ENCODE data around the gene DNAJB5.
A peak's percentile ranks its signal among the peaks of the same experiment; 100 is the strongest.

DNAJB5 gene

DNA sequence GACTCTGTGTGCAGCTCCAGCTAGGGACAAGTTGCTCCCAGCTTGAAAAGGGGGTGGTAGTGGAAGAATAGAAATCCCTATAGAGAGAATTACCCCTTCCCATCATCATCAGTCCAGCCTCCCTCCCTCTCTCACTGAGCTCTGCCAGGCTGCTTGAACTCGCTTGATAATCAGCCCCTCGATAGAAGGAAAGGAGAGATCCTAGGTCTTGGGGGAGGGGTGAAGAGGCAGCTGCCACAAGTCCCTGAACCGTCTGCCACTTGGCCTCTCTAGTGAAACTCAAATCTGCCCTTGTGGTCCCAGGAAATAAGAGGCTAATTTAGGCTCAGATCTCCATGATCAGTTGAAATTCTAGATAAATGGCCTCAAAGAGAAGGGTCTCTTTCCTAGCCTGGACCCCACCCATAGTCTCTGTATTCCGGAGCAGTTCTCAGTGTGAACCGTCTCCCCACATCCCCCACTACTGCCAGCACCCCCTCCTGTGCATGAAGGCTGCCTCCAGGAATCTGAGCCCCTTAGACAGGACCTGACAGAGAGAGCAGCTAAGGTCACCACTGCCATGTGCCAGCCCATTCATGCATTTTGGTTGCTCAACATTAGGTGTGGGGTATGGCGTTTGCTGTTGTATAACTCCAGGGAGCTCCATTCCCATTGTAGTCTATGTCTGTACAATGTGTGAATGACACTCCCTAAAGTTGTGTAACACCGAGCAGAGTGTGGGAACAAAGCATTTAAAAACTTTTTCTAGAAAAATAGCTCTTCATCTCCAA lies 5.5 kb downstream of the DNAJB5 start:
- peaks cover 22% of the 10 kb centered on the region for H3K36me3 ChIP-seq (ENCODE audit: insufficient read depth, low read length)
- H3K4me1 ChIP-seq (ENCODE audit: control insufficient read depth, insufficient read depth, low read length), result peaks cover 61% of the 10 kb centered on the region
- no peaks in the 10 kb centered on the region for H3K27me3 ChIP-seq (ENCODE audit: control insufficient read depth, insufficient read depth, low read length)
- H3K4me2 ChIP-seq (ENCODE audit: low read length), result no peak overlapping the region
- no peaks in the 10 kb centered on the region for H3K9me3 ChIP-seq (replicated peaks; ENCODE audit: low read length)
- H3K4me3 ChIP-seq (ENCODE audit: low read length), result no peak overlapping the region
- H3K9ac ChIP-seq (ENCODE audit: low read depth, low read length), result peak overlapping the region; percentile 75

DNA sequence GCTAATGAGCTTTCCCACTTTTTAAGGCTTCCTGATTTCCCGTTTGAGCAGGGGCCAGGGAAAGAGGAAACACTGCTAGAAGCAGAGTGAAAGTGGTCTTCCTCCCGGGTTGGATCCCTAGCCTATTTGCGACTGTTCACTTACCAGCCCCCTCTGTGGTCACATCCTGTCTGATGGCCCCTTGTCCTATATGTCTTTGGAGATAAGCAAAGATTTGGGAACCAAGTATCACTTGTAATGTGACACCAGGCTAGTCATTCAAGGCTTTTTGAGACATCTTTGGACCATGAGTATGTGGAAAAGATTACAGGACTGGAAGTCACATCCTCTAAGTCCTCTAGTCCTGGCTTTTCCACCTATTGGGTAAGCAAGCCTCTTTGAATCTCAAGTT lies 6.1 kb downstream of the DNAJB5 start:
- no peak overlapping the region for H3K4me3 ChIP-seq (ENCODE audit: low read length)
- peaks cover 25% of the 10 kb centered on the region for H3K36me3 ChIP-seq (ENCODE audit: insufficient read depth, low read length)
- H3K27me3 ChIP-seq (ENCODE audit: control insufficient read depth, insufficient read depth, low read length), result no peaks in the 10 kb centered on the region
- no peak overlapping the region for H3K4me2 ChIP-seq (ENCODE audit: low read length)
- peak overlapping the region; percentile 75 for H3K9ac ChIP-seq (ENCODE audit: low read depth, low read length)
- H3K9me3 ChIP-seq (replicated peaks; ENCODE audit: low read length), result no peaks in the 10 kb centered on the region
- peaks cover 59% of the 10 kb centered on the region for H3K4me1 ChIP-seq (ENCODE audit: control insufficient read depth, insufficient read depth, low read length)

DNA sequence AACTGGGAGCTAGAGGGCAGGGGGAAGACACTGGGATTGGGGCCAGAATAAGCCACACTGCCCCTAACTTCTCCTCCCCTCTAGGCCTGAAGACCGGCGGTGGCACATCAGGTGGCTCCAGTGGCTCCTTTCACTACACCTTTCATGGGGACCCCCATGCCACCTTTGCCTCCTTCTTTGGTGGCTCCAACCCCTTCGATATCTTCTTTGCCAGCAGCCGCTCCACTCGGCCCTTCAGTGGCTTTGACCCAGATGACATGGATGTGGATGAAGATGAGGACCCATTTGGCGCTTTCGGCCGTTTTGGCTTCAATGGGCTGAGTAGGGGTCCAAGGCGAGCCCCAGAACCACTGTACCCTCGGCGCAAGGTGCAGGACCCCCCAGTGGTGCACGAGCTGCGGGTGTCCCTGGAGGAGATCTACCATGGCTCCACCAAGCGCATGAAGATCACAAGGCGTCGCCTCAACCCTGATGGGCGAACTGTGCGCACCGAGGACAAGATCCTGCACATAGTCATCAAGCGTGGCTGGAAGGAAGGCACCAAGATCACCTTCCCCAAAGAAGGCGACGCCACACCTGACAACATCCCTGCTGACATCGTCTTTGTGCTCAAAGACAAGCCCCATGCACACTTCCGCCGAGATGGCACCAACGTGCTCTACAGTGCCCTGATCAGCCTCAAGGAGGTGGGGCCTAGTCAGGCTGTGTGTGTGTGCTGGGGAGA lies 6.8 kb downstream of the DNAJB5 start:
- H3K9me3 ChIP-seq (replicated peaks; ENCODE audit: low read length), result no peaks in the 10 kb centered on the region
- H3K9ac ChIP-seq (ENCODE audit: low read depth, low read length), result peak overlapping the region; percentile 75
- H3K27me3 ChIP-seq (ENCODE audit: control insufficient read depth, insufficient read depth, low read length), result no peaks in the 10 kb centered on the region
- no peak overlapping the region for H3K4me2 ChIP-seq (ENCODE audit: low read length)
- H3K4me1 ChIP-seq (ENCODE audit: control insufficient read depth, insufficient read depth, low read length), result peaks cover 59% of the 10 kb centered on the region
- H3K36me3 ChIP-seq (ENCODE audit: insufficient read depth, low read length), result peaks cover 26% of the 10 kb centered on the region
- H3K4me3 ChIP-seq (ENCODE audit: low read length), result no peak overlapping the region

DNA sequence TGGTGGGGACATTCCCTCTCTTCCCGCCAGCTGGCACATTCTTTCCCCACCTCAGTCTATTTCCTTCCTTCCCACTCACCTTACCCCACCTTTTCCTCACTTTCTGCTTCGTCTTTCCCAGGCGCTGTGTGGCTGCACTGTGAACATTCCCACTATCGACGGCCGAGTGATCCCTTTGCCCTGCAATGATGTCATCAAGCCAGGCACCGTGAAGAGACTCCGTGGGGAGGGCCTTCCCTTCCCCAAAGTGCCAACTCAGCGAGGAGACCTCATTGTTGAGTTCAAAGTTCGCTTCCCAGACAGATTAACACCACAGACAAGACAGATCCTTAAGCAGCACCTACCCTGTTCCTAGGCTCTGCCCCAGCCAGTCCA lies 7.3 kb downstream of the DNAJB5 start:
- Histone ChIP-seq H3K4me2 (ENCODE audit: low read length) (no peak overlapping the region), H3K9ac (ENCODE audit: low read depth, low read length) (no peak overlapping the region)

DNA sequence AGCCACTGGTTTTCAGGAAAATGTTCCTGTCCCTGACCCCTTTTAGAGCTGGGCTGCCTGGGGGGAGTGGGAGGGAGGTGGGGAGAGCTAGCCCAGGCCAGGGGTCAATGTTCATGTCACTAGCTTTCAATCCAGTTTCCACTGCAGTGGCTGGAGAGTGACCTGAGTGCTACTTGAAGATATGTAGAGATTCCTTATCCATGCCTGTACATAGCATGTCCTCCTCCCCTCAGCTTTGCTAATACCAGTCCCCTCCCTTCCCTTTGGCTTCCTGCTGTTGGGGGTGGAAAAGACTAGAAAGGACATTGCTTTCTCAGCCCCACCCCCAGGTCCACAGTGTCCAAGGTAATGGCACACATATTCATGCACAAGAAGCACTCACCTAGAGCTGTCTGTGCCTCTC lies 7.8 kb downstream of the DNAJB5 start:
- Histone ChIP-seq H3K4me3 (ENCODE audit: low read length) (no peak overlapping the region), H3K4me1 (ENCODE audit: control insufficient read depth, insufficient read depth, low read length) (peaks cover 57% of the 10 kb centered on the region), H3K27me3 (ENCODE audit: control insufficient read depth, insufficient read depth, low read length) (no peaks in the 10 kb centered on the region), H3K4me2 (ENCODE audit: low read length) (no peak overlapping the region), H3K36me3 (ENCODE audit: insufficient read depth, low read length) (peaks cover 26% of the 10 kb centered on the region), H3K9me3 (replicated peaks; ENCODE audit: low read length) (no peaks in the 10 kb centered on the region), H3K9ac (ENCODE audit: low read depth, low read length) (no peak overlapping the region)

More for the DNA sequence above, 7.3 kb downstream of the DNAJB5 start:
- H3K27me3 ChIP-seq (ENCODE audit: control insufficient read depth, insufficient read depth, low read length), result no peaks in the 10 kb centered on the region
- peaks cover 26% of the 10 kb centered on the region for H3K36me3 ChIP-seq (ENCODE audit: insufficient read depth, low read length)
- no peak overlapping the region for H3K4me3 ChIP-seq (ENCODE audit: low read length)
- H3K9me3 ChIP-seq (replicated peaks; ENCODE audit: low read length), result no peaks in the 10 kb centered on the region
- H3K4me1 ChIP-seq (ENCODE audit: control insufficient read depth, insufficient read depth, low read length), result peaks cover 60% of the 10 kb centered on the region

DNA sequence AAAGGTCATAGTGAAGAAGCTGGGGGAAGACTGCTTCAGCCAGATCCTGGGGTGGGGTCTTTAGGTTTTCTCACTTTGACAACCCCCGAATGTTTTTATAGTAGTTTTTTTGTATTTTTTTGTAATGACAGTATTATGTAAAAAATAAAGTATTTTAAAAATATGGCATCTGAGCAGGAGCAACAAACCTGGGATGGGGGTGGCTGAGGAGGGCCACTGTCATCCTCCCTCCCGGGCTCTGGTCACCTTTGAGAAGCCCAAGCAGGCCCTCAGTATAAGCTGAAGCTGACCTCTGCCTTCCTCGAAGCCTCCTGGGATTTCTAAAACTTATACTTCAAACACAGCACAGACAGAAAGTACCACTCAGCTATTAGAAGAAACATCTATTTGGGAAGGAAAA lies 8.7 kb downstream of the DNAJB5 start:
- Histone ChIP-seq H3K27me3 (ENCODE audit: control insufficient read depth, insufficient read depth, low read length) (no peaks in the 10 kb centered on the region), H3K4me1 (ENCODE audit: control insufficient read depth, insufficient read depth, low read length) (peaks cover 49% of the 10 kb centered on the region), H3K9me3 (replicated peaks; ENCODE audit: low read length) (no peaks in the 10 kb centered on the region), H3K9ac (ENCODE audit: low read depth, low read length) (no peak overlapping the region), H3K4me2 (ENCODE audit: low read length) (no peak overlapping the region), H3K36me3 (ENCODE audit: insufficient read depth, low read length) (peaks cover 28% of the 10 kb centered on the region), H3K4me3 (ENCODE audit: low read length) (no peak overlapping the region)

DNA sequence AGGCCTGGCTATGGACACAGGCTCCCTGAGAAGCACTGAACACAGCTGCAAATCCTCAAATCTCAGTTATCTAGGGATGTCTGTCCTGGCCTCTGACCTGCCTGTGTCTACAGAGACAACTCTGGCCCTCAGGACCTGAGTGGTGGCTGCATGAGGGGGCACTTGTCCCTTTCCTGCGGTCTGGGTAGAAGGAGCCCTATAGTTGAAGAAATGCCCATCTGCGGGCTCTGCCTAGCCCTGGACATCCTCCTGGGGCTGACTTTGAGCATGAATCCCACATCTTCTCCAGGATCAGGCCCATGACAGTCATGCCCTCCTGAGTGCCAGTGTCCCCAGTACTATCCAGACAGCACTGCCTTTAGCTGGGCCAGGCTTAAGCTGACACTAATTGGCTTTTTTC lies 10.0 kb downstream of the DNAJB5 start:
- peaks cover 36% of the 10 kb centered on the region for H3K4me1 ChIP-seq (ENCODE audit: control insufficient read depth, insufficient read depth, low read length)
- H3K4me2 ChIP-seq (ENCODE audit: low read length), result no peak overlapping the region
- no peaks in the 10 kb centered on the region for H3K9me3 ChIP-seq (replicated peaks; ENCODE audit: low read length)
- H3K4me3 ChIP-seq (ENCODE audit: low read length), result no peak overlapping the region
- H3K36me3 ChIP-seq (ENCODE audit: insufficient read depth, low read length), result peaks cover 28% of the 10 kb centered on the region
- no peak overlapping the region for H3K9ac ChIP-seq (ENCODE audit: low read depth, low read length)
- no peaks in the 10 kb centered on the region for H3K27me3 ChIP-seq (ENCODE audit: control insufficient read depth, insufficient read depth, low read length)

DNA sequence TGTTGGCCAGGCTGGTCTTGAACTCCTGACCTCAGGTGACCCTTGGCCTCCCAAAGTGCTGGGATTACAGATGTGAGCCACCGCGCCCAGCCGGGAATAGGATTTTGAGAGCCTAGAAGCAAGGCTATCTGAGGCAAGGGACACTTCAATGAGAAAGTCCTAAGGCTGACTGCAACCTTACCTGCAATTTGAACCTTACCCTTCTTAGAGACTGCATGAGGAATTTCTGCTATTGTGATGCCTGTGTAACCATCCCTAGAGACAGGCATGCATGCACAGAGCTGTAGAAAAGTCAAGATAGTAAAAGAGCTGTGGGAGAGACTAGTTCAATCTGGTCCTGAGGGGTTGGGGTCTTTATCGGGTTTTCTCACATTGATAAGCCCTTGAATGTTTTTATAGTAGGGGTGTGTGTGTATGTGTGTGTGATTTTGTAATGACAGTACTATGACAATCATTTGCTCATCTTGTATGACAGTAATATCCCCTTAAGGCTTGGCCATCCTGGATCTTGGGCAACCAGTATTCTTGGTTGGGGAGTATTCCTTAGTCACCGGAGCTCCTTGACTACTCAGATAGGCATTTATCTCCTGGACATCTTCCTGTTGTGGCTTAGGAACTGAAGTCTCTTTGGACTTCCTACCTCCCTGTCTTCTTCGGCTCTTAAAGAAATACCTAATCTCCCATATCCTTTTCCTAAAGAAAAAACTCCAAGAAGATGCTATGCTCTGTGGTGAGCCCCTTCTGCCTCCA lies 11.2 kb downstream of the DNAJB5 start:
- H3K9ac ChIP-seq (ENCODE audit: low read depth, low read length), result no peak overlapping the region
- peaks cover 25% of the 10 kb centered on the region for H3K4me1 ChIP-seq (ENCODE audit: control insufficient read depth, insufficient read depth, low read length)
- H3K4me2 ChIP-seq (ENCODE audit: low read length), result peak overlapping the region; percentile 34
- H3K9me3 ChIP-seq (replicated peaks; ENCODE audit: low read length), result no peaks in the 10 kb centered on the region
- H3K36me3 ChIP-seq (ENCODE audit: insufficient read depth, low read length), result peaks cover 28% of the 10 kb centered on the region
- no peaks in the 10 kb centered on the region for H3K27me3 ChIP-seq (ENCODE audit: control insufficient read depth, insufficient read depth, low read length)
- H3K4me3 ChIP-seq (ENCODE audit: low read length), result no peak overlapping the region

DNA sequence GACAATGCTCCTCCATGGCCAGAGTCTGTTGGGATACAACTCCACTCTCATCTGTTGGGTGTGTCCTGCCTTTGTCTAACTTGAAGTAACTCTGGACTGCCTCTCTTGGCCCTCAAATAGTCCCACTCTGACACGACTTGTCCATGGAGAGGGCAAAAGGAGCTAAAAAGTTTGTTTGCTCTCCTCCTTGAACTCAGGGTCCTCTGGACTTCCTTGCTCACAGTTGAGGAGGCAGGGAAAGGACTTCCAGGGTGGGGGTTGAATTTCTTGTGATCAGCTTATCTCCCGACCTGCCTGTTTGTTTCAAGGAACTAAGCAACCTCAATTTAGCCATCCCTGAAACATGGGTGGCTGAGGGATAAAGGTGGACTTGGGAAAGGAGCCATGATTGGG lies 11.7 kb downstream of the DNAJB5 start:
- Histone ChIP-seq H3K4me3 (ENCODE audit: low read length) (no peak overlapping the region), H3K4me1 (ENCODE audit: control insufficient read depth, insufficient read depth, low read length) (peaks cover 19% of the 10 kb centered on the region), H3K9ac (ENCODE audit: low read depth, low read length) (no peak overlapping the region), H3K27me3 (ENCODE audit: control insufficient read depth, insufficient read depth, low read length) (no peaks in the 10 kb centered on the region), H3K36me3 (ENCODE audit: insufficient read depth, low read length) (peaks cover 27% of the 10 kb centered on the region), H3K4me2 (ENCODE audit: low read length) (peak overlapping the region; percentile 34), H3K9me3 (replicated peaks; ENCODE audit: low read length) (no peaks in the 10 kb centered on the region)

DNA sequence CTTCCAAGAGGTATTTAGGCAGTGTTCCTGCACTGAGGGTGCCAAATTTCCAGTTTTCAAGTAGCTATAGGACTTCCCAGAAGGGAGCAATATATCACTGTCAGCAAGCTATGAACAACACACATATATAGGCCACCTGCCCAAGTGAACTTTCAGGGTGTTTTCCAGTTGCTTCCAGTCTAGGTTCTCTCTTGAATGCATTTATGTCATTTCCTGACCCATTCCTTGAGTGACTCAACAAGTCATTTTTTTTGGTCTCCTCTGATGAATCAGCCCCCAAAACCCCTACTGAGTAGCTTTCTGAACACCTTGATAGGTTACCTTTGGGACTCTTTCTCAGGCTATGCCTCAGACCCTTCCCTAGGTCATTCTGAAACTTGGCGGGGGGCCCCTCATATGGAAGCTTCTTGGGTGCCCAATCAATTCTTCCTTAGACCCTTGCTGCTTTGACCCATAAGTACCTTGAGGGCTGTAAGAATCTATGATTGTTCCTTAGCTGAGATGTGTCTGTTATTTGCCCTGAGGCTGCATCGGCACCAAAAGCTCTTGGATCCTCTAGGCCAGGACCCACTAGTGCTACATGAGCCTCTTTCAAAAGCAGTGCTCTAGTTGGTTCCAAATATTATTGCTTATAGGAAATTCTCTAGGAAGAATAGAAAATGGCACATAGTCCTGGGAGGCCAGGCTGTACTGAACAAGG lies 12.4 kb downstream of the DNAJB5 start:
- Histone ChIP-seq H3K4me1 (ENCODE audit: control insufficient read depth, insufficient read depth, low read length) (peaks cover 19% of the 10 kb centered on the region), H3K9me3 (replicated peaks; ENCODE audit: low read length) (no peaks in the 10 kb centered on the region), H3K9ac (ENCODE audit: low read depth, low read length) (no peak overlapping the region), H3K4me3 (ENCODE audit: low read length) (no peak overlapping the region), H3K4me2 (ENCODE audit: low read length) (no peak overlapping the region), H3K36me3 (ENCODE audit: insufficient read depth, low read length) (peaks cover 21% of the 10 kb centered on the region), H3K27me3 (ENCODE audit: control insufficient read depth, insufficient read depth, low read length) (no peaks in the 10 kb centered on the region)

DNA sequence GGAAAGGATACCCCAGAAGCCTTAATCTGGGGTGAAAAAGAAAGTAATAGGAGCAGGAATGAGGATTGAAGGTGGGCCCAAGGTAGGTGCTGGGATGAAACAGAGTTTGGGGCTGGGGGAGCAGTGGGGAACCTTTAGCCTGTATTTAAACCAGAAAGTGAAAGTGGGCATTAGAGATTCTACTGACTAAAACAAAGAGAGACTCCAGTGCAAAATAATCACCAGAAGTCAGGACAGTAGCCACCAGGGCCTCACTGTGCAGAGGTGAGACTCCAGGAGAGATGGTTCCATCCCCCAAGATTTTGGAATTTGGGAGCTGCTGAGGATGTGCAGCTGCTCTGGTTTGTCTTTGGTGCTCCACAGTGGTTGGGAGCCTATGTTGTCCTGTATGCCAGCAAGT lies 13.1 kb downstream of the DNAJB5 start:
- Histone ChIP-seq H3K4me2 (ENCODE audit: low read length) (no peak overlapping the region), H3K4me3 (ENCODE audit: low read length) (no peak overlapping the region), H3K27me3 (ENCODE audit: control insufficient read depth, insufficient read depth, low read length) (no peaks in the 10 kb centered on the region), H3K36me3 (ENCODE audit: insufficient read depth, low read length) (peaks cover 14% of the 10 kb centered on the region), H3K9me3 (replicated peaks; ENCODE audit: low read length) (no peaks in the 10 kb centered on the region), H3K4me1 (ENCODE audit: control insufficient read depth, insufficient read depth, low read length) (peaks cover 19% of the 10 kb centered on the region), H3K9ac (ENCODE audit: low read depth, low read length) (no peak overlapping the region)

Data from skeletal muscle satellite cell (primary cell).